ENCODE results near the gene TRAF7.

GRCh38 chr16:2151188-2152091 is 4.1 kb upstream of the TRAF7 start:
- TF ChIP-seq CTCF (conservative IDR thresholded peaks at IDR 0.05; ENCODE audit: low read depth, low read length): no peak
- no peak for TF ChIP-seq EZH2 (IDR thresholded peaks at IDR 0.05; ENCODE audit: low read length, unreplicated experiment)
- no peak for TF ChIP-seq EZH2phosphoT487 (IDR thresholded peaks at IDR 0.05; ENCODE audit: borderline replicate concordance, low read length)

Measured in PC-3 (cell line).